Activated T-helper 1 cell treated with Interleukin-2 at 50 U/mL for 16 hours (primary cell): ENCODE measurements around the gene C1orf74.
A peak's percentile ranks its signal among the peaks of the same experiment; 100 is the strongest.

Experiments used
- DNase-seq: peaks from one replicate; pipeline ENCODE4 v3.0.0-alpha.2; 2020; ENCODE audit warnings: low read depth

Gene C1orf74

GRCh38 chr1:209784265-209785169 lies at the start of gene C1orf74:
TSS of gene C1orf74 (minus strand) at chr1:209784559. CDS start at chr1:209783634, 925 bp downstream.
- peak; percentile 99 for DNase-seq

- no peak for DNase-seq
These were observed 47.3 kb upstream of the C1orf74 start for GRCh38 chr1:209831615-209832014.

GRCh38 chr1:209830722-209831121 lies 46.4 kb upstream of the C1orf74 start:
- DNase-seq, result no peak

- no peak for DNase-seq
These were observed 45.4 kb upstream of the C1orf74 start for GRCh38 chr1:209829716-209830115.

- DNase-seq, result peak; percentile 81
These were observed 43.3 kb upstream of the C1orf74 start, which contains the start of gene UTP25 for GRCh38 chr1:209827384-209828262. TSS of gene UTP25 (plus strand) at chr1:209827972. CDS start at chr1:209828064, 92 bp downstream.

- no peak for DNase-seq
These were observed 41.5 kb upstream of the C1orf74 start for GRCh38 chr1:209825591-209826434.

- DNase-seq, result no peak
These were observed 39.0 kb upstream of the C1orf74 start for GRCh38 chr1:209823143-209824041.

GRCh38 chr1:209822706-209823105 lies 38.3 kb upstream of the C1orf74 start:
- no peak for DNase-seq

- DNase-seq, result no peak
These were observed 36.6 kb upstream of the C1orf74 start for GRCh38 chr1:209820986-209821385.

GRCh38 chr1:209819058-209819457 lies 34.7 kb upstream of the C1orf74 start:
- no peak for DNase-seq

- DNase-seq, result no peak
These were observed 33.3 kb upstream of the C1orf74 start for GRCh38 chr1:209817691-209818090.

- DNase-seq, result no peak
These were observed 32.6 kb upstream of the C1orf74 start for GRCh38 chr1:209816923-209817322.

- no peak for DNase-seq
These were observed 31.6 kb upstream of the C1orf74 start for GRCh38 chr1:209815931-209816341.

- DNase-seq, result no peak
These were observed 31.1 kb upstream of the C1orf74 start for GRCh38 chr1:209815490-209815889.

- no peak for DNase-seq
These were observed 29.5 kb upstream of the C1orf74 start for GRCh38 chr1:209813902-209814301.

- DNase-seq, result no peak
These were observed 26.4 kb upstream of the C1orf74 start for GRCh38 chr1:209810783-209811182.

GRCh38 chr1:209809611-209810010 lies 25.3 kb upstream of the C1orf74 start:
- DNase-seq, result no peak

GRCh38 chr1:209808059-209808581 lies 23.8 kb upstream of the C1orf74 start:
- no peak for DNase-seq

- DNase-seq, result no peak
These were observed 23.1 kb upstream of the C1orf74 start for GRCh38 chr1:209807509-209807908.
